ENCODE measurements around the gene MLLT3.

MLLT3 gene

GRCh38 chr9:20488691-20489090, 133.6 kb downstream of the MLLT3 start:
- no peak for DNase-seq (ENCODE audit: low spot score in 2 of 2)
- Mint-ChIP-seq H3K27me3 (no peaks in the 10 kb centered on the region), H3K27ac (ENCODE audit: low read depth) (no peak overlapping the region), H3K4me3 (no peak overlapping the region), H3K4me1 (peaks cover 13% of the 10 kb centered on the region), H3K9me3 (no peaks in the 10 kb centered on the region), H3K36me3 (ENCODE audit: insufficient read depth) (no peaks in the 10 kb centered on the region)
- no peak for ATAC-seq (replicated peaks; ENCODE audit: extremely low read depth, poor library complexity, severe bottlenecking)

GRCh38 chr9:20486552-20486951, 135.7 kb downstream of the MLLT3 start:
- DNase-seq (ENCODE audit: low spot score in 2 of 2) = no peak
- Mint-ChIP-seq H3K36me3 (ENCODE audit: insufficient read depth) (no peaks in the 10 kb centered on the region), H3K9me3 (no peaks in the 10 kb centered on the region), H3K27me3 (no peaks in the 10 kb centered on the region), H3K4me1 (peaks cover 24% of the 10 kb centered on the region), H3K27ac (ENCODE audit: low read depth) (no peak overlapping the region), H3K4me3 (no peak overlapping the region)
- no peak for ATAC-seq (replicated peaks; ENCODE audit: extremely low read depth, poor library complexity, severe bottlenecking)

- H3K4me3 Mint-ChIP-seq = no peak overlapping the region
- H3K9me3 Mint-ChIP-seq = no peaks in the 10 kb centered on the region
- ATAC-seq (replicated peaks; ENCODE audit: extremely low read depth, poor library complexity, severe bottlenecking) (no peak), DNase-seq (ENCODE audit: low spot score in 2 of 2) (no peak)
- H3K27me3 Mint-ChIP-seq = no peaks in the 10 kb centered on the region
- H3K36me3 Mint-ChIP-seq (ENCODE audit: insufficient read depth) = no peaks in the 10 kb centered on the region
- no peak overlapping the region for H3K27ac Mint-ChIP-seq (ENCODE audit: low read depth)
- peaks cover 43% of the 10 kb centered on the region for H3K4me1 Mint-ChIP-seq
These were observed 140.9 kb downstream of the MLLT3 start for GRCh38 chr9:20481437-20481836.

DNA sequence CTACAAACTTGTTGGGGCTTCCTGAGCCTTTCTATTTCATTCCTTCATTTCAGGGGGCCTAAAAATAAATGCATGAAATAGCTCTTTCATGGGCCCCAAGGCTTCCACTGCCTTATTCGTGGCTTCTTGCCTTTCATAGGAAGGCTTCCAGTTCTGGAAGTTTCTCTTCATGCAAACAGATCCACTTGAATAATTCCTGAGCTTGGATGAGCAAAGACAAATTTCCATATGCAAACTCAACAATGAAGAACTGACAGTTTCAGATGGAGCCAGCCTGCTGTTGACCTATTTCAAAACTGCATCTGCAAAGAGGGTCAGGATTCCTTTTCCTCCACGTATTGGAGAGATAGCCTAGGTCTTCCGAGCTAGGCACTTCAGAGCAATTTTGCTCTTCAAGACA, 142.1 kb downstream of the MLLT3 start:
- no peaks in the 10 kb centered on the region for H3K36me3 Mint-ChIP-seq (ENCODE audit: insufficient read depth)
- H3K27ac Mint-ChIP-seq (ENCODE audit: low read depth) = no peak overlapping the region
- ATAC-seq (replicated peaks; ENCODE audit: extremely low read depth, poor library complexity, severe bottlenecking) (no peak), DNase-seq (ENCODE audit: low spot score in 2 of 2) (no peak)
- H3K27me3 Mint-ChIP-seq = no peaks in the 10 kb centered on the region
- no peaks in the 10 kb centered on the region for H3K9me3 Mint-ChIP-seq
- peaks cover 43% of the 10 kb centered on the region for H3K4me1 Mint-ChIP-seq
- no peak overlapping the region for H3K4me3 Mint-ChIP-seq

DNA sequence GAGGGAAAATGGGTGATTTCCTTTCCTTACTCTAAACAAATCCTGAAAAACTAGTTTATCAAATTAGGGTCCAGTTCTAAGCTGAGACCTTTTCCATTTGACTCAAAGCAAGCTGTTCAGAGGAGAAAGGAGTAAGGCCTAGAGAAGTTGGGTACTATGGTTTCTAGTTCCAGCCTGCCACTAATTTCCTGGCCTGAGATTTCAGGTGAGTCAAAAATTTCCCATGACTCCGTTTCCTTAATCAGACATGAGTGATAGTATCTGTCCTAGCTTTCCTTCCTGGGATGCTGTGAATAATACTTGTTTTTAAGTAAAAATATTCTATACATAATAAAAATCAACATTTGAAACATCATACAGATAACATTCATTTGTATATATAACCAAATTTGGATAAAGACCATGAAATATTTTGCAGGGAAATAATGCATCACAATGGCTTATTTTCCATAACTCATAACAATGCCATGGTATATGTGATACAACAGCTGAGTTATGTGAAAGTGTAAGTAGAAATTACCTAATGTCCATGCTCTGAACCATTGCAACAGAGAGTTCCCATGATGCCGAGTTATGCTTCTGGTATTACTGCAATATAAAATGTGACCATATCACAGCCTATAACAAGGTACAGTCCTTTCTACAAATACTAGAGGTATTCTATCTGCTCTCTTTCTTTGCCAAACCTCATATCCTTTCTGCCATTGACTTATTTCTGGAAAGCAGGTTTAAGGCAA, 142.7 kb downstream of the MLLT3 start:
- Mint-ChIP-seq H3K4me1 (peaks cover 45% of the 10 kb centered on the region), H3K27ac (ENCODE audit: low read depth) (no peak overlapping the region), H3K36me3 (ENCODE audit: insufficient read depth) (no peaks in the 10 kb centered on the region), H3K9me3 (no peaks in the 10 kb centered on the region), H3K4me3 (no peak overlapping the region), H3K27me3 (no peaks in the 10 kb centered on the region)
- DNase-seq (ENCODE audit: low spot score in 2 of 2) (no peak), ATAC-seq (replicated peaks; ENCODE audit: extremely low read depth, poor library complexity, severe bottlenecking) (no peak)

- H3K4me3 Mint-ChIP-seq = no peak overlapping the region
- no peaks in the 10 kb centered on the region for H3K27me3 Mint-ChIP-seq
- H3K27ac Mint-ChIP-seq (ENCODE audit: low read depth) = no peak overlapping the region
- peaks cover 49% of the 10 kb centered on the region for H3K4me1 Mint-ChIP-seq
- ATAC-seq (replicated peaks; ENCODE audit: extremely low read depth, poor library complexity, severe bottlenecking) (no peak), DNase-seq (ENCODE audit: low spot score in 2 of 2) (no peak)
- H3K9me3 Mint-ChIP-seq = no peaks in the 10 kb centered on the region
- H3K36me3 Mint-ChIP-seq (ENCODE audit: insufficient read depth) = no peaks in the 10 kb centered on the region
These were observed 143.5 kb downstream of the MLLT3 start for GRCh38 chr9:20478786-20479185.

- Mint-ChIP-seq H3K36me3 (ENCODE audit: insufficient read depth) (no peaks in the 10 kb centered on the region), H3K4me3 (no peak overlapping the region), H3K27me3 (no peaks in the 10 kb centered on the region), H3K27ac (ENCODE audit: low read depth) (no peak overlapping the region), H3K4me1 (peaks cover 48% of the 10 kb centered on the region), H3K9me3 (no peaks in the 10 kb centered on the region)
- ATAC-seq (replicated peaks; ENCODE audit: extremely low read depth, poor library complexity, severe bottlenecking) = no peak
- no peak for DNase-seq (ENCODE audit: low spot score in 2 of 2)
These were observed 144.2 kb downstream of the MLLT3 start for GRCh38 chr9:20477940-20478620.

DNA sequence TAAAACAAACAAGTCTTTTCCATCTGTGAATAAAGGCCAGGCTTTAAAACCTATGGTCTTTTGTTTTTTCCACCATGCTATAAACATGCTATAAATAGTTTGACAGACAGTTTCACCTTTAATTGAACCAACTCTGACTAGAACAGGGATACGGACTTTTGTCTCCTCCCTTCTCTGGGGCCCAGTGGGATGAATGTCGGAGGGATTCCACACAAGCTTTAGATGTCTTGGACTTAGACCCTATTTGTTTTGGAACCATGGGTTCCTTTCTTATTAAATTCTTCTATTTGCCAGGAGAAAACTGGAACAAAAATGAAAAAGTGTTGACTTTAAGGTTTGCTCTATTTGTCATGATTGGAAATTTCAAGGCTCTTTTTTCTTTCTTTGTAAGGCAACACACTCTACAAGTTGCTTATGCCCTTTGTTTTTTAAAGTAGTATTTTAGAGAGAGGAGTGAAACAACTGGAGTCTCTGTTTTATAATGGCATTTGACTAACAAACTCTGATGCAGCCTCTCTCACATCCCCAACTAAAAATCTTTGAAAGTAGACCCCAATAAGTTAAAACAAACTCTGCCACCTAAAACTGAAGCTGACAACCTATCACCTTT, 145.3 kb downstream of the MLLT3 start:
- ATAC-seq (replicated peaks; ENCODE audit: extremely low read depth, poor library complexity, severe bottlenecking) = no peak
- Mint-ChIP-seq H3K9me3 (no peaks in the 10 kb centered on the region), H3K27ac (ENCODE audit: low read depth) (no peak overlapping the region), H3K4me1 (peaks cover 39% of the 10 kb centered on the region), H3K36me3 (ENCODE audit: insufficient read depth) (no peaks in the 10 kb centered on the region), H3K27me3 (no peaks in the 10 kb centered on the region), H3K4me3 (no peak overlapping the region)
- DNase-seq (ENCODE audit: low spot score in 2 of 2) = no peak

GRCh38 chr9:20474496-20474895, 147.8 kb downstream of the MLLT3 start:
- no peak overlapping the region for H3K4me3 Mint-ChIP-seq
- no peaks in the 10 kb centered on the region for H3K9me3 Mint-ChIP-seq
- DNase-seq (ENCODE audit: low spot score in 2 of 2) = no peak
- no peaks in the 10 kb centered on the region for H3K36me3 Mint-ChIP-seq (ENCODE audit: insufficient read depth)
- no peak overlapping the region for H3K27ac Mint-ChIP-seq (ENCODE audit: low read depth)
- ATAC-seq (replicated peaks; ENCODE audit: extremely low read depth, poor library complexity, severe bottlenecking) = no peak
- H3K27me3 Mint-ChIP-seq = no peaks in the 10 kb centered on the region
- peaks cover 37% of the 10 kb centered on the region for H3K4me1 Mint-ChIP-seq

- no peaks in the 10 kb centered on the region for H3K27me3 Mint-ChIP-seq
- H3K4me3 Mint-ChIP-seq = no peak overlapping the region
- no peak for DNase-seq (ENCODE audit: low spot score in 2 of 2)
- no peak for ATAC-seq (replicated peaks; ENCODE audit: extremely low read depth, poor library complexity, severe bottlenecking)
- no peaks in the 10 kb centered on the region for H3K36me3 Mint-ChIP-seq (ENCODE audit: insufficient read depth)
- H3K4me1 Mint-ChIP-seq = peaks cover 30% of the 10 kb centered on the region
- H3K9me3 Mint-ChIP-seq = no peaks in the 10 kb centered on the region
- H3K27ac Mint-ChIP-seq (ENCODE audit: low read depth) = no peak overlapping the region
These were observed 148.7 kb downstream of the MLLT3 start for GRCh38 chr9:20473515-20474013.

- H3K27ac Mint-ChIP-seq (ENCODE audit: low read depth) = no peak overlapping the region
- no peaks in the 10 kb centered on the region for H3K27me3 Mint-ChIP-seq
- H3K4me3 Mint-ChIP-seq = no peak overlapping the region
- H3K36me3 Mint-ChIP-seq (ENCODE audit: insufficient read depth) = no peaks in the 10 kb centered on the region
- H3K4me1 Mint-ChIP-seq = peaks cover 24% of the 10 kb centered on the region
- DNase-seq (ENCODE audit: low spot score in 2 of 2) (no peak), ATAC-seq (replicated peaks; ENCODE audit: extremely low read depth, poor library complexity, severe bottlenecking) (no peak)
- H3K9me3 Mint-ChIP-seq = no peaks in the 10 kb centered on the region
These were observed 149.8 kb downstream of the MLLT3 start for GRCh38 chr9:20472342-20473045.

- Mint-ChIP-seq H3K4me3 (no peak overlapping the region), H3K27me3 (no peaks in the 10 kb centered on the region), H3K9me3 (no peaks in the 10 kb centered on the region), H3K27ac (ENCODE audit: low read depth) (no peak overlapping the region), H3K36me3 (ENCODE audit: insufficient read depth) (no peaks in the 10 kb centered on the region), H3K4me1 (peaks cover 44% of the 10 kb centered on the region)
- no peak for ATAC-seq (replicated peaks; ENCODE audit: extremely low read depth, poor library complexity, severe bottlenecking)
- DNase-seq (ENCODE audit: low spot score in 2 of 2) = no peak
These were observed 155.8 kb downstream of the MLLT3 start for GRCh38 chr9:20466328-20467008.

Measured in central memory CD8-positive, alpha-beta T cell (primary cell).